ENCODE data around the gene RP9.
"Not testable (repeated sequence)": the region's sequence is repeated elsewhere in the genome, so short reads cannot be mapped to it uniquely, and the experiment has no call there.

Gene RP9

DNA sequence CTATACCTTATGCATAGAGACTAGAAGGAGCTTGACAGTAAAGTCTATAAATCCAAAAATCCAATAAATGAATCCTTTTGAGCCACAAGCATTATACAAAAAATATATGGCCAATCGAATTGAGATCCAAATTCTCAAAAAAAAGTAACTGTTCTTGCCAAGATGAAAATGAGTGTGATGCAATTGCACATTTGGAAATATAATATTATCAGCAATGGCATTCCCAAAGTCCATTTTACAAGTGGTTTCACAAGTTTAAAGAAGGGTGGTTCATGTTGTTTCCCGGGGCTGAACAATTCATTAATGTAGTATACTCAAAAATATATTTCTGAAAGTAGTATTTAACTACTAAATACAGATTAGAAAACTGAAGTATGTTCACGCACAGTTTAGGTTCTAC is 7.3 kb downstream of the RP9 start:
- DNase-seq, result no peak

- no peak for DNase-seq
These were observed 8.4 kb downstream of the RP9 start for GRCh38 chr7:33100770-33101169.

GRCh38 chr7:33099154-33099940 is 9.9 kb downstream of the RP9 start:
- DNase-seq, result no peak

GRCh38 chr7:33094745-33095275 is 14.4 kb downstream of the RP9 start:
- DNase-seq, result not testable (repeated sequence)

DNA sequence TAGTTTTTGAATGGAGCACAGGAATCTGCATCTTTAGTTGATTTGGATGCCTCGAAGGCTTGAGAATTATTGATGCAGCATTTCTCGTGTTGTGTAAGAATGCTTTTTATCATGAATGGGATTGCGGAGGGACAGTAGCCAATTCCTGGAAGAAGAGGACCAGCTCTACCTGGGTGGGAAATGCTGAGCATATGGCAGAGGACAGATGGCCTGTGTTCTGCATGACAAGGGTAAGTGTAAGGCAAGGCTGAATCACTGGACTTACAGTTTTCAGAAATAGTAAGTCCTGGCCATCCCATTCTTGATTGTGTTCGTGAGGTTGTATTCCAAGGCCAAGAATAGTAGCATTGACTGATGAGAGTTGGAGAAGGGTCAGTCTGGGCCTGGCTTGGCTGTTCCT is 15.9 kb downstream of the RP9 start:
- DNase-seq, result no peak

DNA sequence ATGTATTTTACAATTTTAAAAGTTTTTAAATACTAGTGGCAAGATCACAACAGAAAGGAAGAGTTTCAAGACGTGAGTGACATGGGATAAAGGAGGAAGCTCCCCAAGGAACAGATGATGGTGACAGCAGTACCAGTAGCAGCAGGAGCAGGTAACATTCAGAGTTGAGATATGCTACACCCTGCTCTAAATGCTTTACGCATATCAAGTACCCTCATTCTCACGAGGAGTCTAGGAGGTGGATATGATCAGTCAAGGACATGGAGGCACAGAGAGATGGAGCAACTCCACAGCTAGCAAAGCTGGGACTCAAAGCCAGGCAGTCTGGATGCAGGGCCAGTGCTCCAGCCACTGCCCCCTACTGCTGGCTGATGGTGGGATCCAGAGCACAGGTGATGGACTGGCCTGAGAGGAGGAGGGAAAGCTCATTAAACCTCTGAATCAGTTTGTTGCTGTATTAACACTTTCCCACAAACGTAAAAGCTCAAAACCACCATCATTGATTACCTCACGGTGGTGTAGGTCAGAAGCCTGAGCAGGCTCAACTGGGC is 17.5 kb downstream of the RP9 start:
- DNase-seq, result no peak

GRCh38 chr7:33091111-33091531 is 18.1 kb downstream of the RP9 start:
- DNase-seq, result no peak

GRCh38 chr7:33089142-33089541 is 20.1 kb downstream of the RP9 start:
- no peak for DNase-seq

GRCh38 chr7:33087858-33088257 is 21.3 kb downstream of the RP9 start:
- DNase-seq, result no peak

- no peak for DNase-seq
These were observed 21.8 kb downstream of the RP9 start for GRCh38 chr7:33087356-33087755.

GRCh38 chr7:33079763-33080690 is 29.2 kb downstream of the RP9 start:
- DNase-seq, result no peak

DNA sequence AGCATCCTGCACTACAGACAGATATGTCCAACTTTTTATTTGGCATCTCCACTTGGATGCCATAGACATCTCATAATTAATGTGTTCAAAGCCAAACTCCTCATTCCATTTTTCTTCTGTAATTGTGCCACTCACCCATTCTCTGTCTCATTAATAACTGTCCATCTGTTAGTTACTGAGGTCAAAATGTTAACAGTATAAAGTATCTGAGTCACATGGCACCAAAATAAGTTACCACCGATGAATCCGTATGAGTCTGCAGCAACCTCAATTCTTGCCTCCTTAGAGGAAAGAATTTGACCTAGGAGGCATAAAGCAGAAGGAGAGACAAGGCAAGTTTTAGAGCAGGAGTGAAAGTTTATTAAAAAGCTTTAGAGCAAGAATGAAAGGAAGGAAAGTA is 30.1 kb downstream of the RP9 start:
- DNase-seq, result no peak

DNA sequence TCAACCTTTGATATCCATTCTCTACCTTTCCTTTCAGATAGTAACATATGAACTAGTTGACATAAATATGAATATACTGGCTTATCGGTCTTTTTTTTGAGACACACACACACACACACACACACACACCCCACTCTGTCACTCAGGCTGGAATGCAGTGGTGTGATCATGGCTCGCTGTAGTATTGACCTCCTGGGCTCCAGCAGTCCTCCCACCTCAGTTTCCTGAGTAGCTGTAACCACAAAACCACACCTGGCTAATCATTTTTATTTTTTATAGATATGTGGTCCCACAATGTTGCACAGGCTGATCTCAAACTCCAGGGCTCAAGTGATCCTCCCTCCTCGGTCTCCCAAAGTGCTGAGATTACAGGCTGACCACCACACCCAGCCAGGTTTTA is 32.5 kb downstream of the RP9 start:
- DNase-seq, result no peak

DNA sequence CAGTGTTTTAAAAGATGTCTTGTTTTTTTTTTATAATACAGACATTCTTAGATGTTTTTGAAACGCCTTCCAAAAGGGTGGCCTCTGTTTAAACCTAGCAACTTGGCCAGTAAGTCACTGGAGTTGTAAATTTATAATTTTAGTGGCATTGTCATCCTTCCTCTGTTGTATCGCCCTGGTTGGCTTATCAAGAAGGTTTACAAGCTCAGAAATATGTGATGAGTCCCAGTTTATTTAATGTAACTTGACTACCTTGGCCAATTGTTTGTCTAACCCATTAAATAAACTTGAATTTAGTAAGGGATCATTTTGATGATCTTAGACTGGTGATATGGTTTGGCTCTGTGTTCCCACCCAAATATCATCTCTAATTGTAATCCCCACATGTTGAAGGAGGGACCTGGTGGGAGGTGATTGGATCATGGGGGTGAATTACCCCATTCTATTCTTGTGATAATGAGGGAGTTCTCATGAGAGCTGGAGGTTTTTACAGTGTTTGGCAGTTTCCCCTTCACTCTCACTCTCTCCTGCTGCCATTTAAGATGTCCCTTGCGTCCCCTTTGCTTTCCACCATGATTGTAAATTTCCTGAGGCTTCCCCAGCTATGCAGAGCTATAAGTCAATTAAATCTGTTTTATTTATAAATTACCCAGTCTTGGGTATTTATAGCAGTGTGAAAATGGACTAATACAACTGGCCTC is 33.2 kb downstream of the RP9 start:
- no peak for DNase-seq

- DNase-seq, result no peak
These were observed 36.0 kb downstream of the RP9 start for GRCh38 chr7:33073243-33073642.

DNA sequence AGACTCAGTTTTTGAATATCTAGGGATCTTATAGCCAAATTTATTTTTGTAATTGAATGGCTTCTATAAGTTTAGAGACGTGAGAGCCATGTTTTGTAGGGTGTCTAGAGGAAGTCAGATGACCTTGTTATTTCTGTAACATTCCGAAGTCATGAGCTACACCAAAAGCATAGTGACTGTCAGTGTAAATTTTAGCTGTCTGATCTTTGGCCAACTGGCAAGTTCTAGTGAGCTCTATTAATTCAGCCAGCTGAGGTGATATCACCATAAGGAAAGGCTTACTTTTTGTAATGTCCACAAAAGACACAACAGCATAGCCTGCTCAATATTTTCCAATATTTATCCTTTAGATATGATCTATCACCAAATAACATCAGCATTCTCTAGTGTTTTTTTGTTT is 36.7 kb downstream of the RP9 start:
- DNase-seq, result no peak

GRCh38 chr7:33070831-33071230 is 38.4 kb downstream of the RP9 start:
- no peak for DNase-seq

GRCh38 chr7:33070277-33070676 is 38.9 kb downstream of the RP9 start:
- DNase-seq, result no peak

DNA sequence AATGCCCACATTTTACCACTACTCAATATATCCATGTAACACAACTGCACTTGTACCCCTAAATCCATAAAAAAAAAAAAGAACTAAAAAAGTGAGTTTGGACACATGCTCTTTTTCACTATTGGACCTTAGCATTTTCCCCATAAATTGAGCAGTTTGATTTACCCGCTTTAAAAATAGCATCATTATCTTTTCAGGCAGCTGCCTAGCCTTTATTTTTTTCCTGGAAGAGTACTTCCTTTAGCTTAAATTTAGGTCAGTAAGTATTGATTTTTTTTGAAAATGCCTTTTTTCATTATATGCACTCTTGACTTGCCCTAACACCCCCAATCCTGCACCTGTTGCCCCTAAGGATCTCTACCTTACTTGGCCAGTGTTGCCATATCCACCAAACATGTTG is 41.3 kb downstream of the RP9 start:
- no peak for DNase-seq

DNA sequence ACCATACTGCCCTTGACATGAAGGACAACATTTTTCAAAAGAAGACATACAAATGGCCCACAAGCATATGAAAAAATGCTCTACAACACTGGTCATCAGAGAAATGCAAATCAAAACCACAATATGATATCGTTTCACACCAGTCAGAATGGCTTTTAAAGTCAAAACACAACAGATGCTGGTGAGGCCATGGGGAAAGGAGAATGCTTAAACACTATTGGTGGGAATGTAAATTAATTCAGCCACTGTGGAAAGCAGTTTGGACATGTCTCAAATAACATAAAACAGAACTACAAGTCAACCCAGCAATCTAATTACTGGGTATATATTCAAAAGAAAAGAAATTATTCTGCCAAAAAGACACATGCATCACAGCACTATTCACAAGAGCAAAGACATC is 42.4 kb downstream of the RP9 start:
- no peak for DNase-seq

- DNase-seq, result no peak
These were observed 43.2 kb downstream of the RP9 start for GRCh38 chr7:33065981-33066380.

Data from amygdala (tissue), 56 donors.